ENCODE measurements around the gene AXIN2. TPM values are rescaled to one million over a fixed set of nuclear protein-coding genes. Genes with fewer than 3 reads are reported as not detected.

The AXIN2 gene
- polyA plus RNA-seq (ENCODE audit: insufficient read length in 4 of 4), result 10 to 100 TPM; 20.3 to 25.1 (median 21.2) TPM

DNA sequence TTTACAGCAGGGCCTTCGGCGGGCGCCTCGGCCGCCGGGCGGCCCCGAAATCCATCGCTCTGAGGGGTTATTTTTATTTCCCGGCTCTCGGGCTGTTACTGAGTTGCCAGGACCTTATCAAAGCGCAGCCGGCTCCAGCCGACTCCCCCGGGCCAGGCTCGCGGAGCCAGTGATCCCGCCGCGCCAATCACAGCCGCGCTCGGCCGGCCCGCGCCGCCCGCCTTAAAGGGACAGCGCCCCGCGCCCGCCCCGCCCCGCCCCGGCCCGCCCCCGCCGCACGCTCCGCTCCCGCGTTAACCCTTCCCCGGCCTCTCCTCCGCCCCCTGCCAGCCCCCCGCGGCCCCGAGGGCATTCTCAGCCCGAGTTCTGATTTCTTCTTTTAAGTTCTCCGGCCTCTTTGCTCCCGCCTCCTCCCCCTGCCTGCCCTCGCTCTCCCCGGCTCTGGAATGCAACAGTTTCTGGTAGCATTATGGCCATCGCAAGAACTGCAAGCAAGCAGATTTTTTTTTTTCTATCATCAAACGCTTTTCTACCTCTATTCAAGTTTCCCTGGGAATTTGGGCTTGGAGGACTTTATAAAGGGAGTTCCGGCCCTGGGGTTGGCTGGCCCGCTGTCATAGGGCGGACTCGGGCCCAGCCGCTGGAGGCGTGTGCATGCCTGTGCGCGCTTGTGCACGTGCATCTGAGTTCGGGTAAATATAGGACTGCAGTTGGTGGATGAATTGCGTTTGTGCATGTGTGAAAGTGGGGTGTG is at the start of gene AXIN2:
Gene AXIN2 (minus strand): TSS at position 197 of the 754 bp plus-strand sequence. CDS start 3,028 bp downstream, outside the sequence.
- peak; percentile 78 to 89 (median 84) for DNase-seq (ENCODE audit: low read depth in 4 of 4, low spot score in 3 of 4)

DNA sequence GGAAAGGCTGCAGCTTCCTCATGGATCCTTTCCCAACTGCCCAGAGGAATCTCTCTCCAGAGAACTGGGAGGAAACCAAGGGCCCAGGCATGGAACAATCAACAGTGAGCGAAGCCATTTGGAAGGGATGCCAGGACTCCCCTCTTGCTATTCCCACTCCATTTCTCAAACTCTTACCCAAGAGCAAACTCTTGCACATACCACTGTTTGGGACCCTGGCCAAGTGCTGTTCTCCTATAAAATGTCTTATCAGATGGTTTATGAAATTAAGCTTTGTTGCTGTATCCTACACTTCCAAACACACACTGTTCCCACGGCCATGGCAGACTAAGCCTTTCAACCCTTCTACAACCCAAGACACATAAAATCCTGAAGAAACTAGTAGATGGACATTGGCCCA is 48.3 kb upstream of the AXIN2 start:
- no peak for DNase-seq (ENCODE audit: low read depth in 4 of 4, low spot score in 3 of 4)

DNA sequence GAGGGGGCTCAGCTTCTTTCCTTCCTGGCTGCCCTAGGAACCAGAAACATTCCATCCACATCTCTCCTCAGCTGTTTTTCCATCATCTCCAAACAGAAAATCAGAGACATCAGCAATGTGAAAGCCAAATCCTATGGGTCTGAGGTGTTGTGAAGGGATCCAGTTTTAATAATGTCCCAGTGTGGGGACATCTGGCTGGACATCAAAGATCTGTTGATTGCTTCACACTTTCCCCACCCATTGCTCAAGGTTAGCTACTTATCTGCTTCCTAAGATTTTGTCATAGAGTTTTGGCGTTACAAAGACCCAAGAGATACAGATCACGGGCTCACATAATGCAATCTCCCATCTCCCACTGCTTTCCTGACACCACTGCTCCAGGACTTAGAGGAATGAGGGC is 47.8 kb upstream of the AXIN2 start:
- DNase-seq (ENCODE audit: low read depth in 4 of 4, low spot score in 3 of 4), result no peak

DNA sequence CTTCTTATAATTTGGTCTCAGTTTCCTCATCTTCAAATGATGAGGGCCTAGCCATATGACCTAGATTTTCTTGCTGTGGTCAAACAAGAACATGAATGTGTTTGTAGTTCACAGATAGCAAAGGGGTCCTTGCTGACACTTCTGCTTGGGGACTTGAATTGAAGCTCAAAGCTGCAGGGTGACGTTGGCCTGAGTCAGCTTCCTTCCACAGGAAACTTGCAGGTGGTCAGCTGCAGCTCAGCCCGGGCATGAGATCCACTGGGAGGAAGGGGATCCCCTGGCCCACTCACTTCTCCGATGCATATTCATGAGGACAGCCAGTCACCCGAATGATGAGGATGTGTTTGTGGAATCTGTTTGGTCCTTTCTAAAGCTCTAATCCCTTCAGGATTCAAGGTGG is 42.6 kb upstream of the AXIN2 start:
- no peak for DNase-seq (ENCODE audit: low read depth in 4 of 4, low spot score in 3 of 4)

GRCh38 chr17:65601881-65602280 is 40.4 kb upstream of the AXIN2 start:
- no peak for DNase-seq (ENCODE audit: low read depth in 4 of 4, low spot score in 3 of 4)

- DNase-seq (ENCODE audit: low read depth in 4 of 4, low spot score in 3 of 4), result no peak
These were observed 39.7 kb upstream of the AXIN2 start for GRCh38 chr17:65601145-65601544.

- no peak for DNase-seq (ENCODE audit: low read depth in 4 of 4, low spot score in 3 of 4)
These were observed 39.1 kb upstream of the AXIN2 start for GRCh38 chr17:65600518-65600917.

DNA sequence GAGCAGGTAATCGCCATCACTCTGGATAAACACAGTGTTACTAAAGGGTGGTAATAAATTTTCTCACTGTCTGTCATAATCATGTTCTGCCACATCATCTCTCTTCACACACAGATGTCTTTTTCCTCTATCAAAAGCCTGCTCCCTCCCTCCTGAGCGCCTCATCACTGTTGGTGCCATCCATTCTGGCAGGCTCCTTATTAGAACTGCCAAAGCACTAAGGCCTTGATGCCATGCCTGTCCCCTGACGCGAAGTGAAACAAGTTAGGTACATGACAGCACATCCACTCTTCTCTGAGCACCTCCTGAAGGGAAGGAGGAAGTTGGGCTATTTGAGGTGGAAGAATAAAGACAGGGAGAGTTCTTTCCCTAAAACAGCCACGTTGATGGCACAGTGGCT is 38.2 kb upstream of the AXIN2 start:
- DNase-seq (ENCODE audit: low read depth in 4 of 4, low spot score in 3 of 4), result no peak

DNA sequence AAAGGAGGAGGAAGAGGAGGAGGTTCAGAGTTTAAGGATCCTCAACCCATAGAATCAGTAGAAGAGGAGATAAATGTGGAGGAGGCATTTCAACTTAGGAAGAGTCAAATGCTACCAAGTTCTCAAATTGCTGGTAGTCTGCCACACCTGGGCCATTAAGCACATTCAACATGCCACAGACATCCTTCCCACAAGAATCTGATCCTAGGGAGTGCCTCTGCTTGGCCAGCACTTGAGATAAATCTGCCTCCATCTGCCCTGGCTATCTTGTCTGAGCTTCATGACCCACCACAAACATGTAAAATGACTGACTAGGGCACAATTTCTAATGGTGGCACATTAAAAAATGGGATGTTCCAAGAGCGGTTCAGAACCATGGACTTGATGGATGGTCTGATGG is 37.3 kb upstream of the AXIN2 start:
- peak in 1 of 4 donors; percentile 56 for DNase-seq (ENCODE audit: low read depth in 4 of 4, low spot score in 3 of 4)

- DNase-seq (ENCODE audit: low read depth in 4 of 4, low spot score in 3 of 4), result no peak
These were observed 33.7 kb upstream of the AXIN2 start for GRCh38 chr17:65595071-65595656.

DNA sequence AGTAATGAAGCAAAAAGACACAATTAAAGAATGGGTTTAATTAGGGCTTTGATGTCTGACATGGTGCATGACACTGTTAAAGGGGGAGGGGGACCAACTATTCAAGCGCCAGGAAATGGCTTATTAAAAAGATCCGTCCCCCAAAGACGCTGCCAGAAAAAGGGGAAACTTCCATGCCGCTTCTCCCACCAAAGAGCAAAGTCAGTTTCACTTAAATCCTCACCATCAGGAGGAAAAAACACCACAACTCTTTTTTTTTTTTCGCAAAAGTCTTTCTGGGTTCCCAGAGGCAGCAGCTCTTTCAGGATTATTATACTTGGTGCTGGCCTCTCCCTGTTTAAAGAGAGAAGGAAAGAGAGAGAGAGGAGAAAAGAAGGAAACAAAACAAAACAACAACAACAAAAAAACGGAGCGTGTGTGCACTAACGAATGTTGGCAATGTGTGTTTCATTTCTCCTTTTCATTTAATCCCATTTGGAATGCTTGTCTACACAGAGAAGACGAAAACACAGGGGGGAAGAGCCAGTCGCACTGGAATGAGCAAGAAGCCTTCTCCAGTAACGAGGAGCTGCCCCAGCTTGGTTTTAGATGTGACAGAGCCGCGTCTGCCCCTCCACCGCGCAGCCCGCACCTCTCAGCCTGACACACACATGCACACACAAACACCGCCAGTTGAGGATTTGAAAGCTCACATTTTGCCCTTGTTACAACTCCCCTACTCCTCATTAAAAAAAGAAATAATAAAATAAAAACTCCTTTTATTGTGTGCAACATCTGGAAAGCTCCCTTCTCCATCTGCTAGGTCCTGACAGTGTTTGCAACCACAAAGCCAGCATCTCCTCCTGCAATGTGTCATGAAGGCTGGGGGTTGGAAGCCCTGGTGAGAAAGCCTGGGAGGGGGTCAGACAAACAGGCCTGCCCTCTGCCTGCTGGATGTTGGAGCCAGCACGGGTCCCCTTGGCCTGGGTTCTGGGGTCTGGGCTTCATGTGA is 32.7 kb upstream of the AXIN2 start:
- DNase-seq (ENCODE audit: low read depth in 4 of 4, low spot score in 3 of 4), result peak in 1 of 4 donors; percentile 32

DNA sequence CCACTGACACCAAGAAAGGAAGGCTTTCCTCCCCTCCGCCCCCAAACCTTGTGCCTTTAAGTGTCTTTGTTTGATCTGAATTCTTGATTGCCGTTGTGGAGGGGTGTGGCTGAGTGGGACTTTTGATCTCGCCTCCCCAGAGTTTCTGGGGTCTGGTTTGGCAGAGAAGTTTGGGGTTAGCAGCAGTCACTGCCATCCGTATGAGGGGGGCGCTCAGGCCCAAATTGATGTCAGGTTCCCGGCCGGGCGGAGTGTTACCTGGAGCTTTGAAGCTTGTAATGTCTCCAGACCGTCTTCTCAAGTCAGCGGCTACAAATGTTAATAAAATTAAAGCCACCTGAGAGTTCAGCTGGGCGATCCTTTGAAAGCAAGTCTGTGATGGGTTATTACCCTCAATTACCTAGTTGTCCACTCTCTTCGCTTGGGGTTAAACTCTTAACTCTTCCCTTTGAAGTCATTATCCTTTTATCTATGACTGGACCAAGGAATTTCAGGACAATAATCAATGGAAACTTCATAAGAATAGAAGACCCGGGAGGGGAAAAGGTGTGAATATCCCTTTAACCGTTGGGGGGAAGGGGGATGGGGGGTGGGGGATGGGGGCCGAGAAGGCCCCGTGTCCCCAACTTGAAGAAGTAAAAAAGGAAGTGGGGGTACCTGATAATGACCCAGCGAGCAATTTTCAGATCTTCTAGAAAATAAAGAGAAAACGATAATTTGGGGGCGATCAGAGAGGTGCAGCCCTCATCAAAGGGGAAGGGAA is 31.8 kb upstream of the AXIN2 start:
- no peak for DNase-seq (ENCODE audit: low read depth in 4 of 4, low spot score in 3 of 4)

GRCh38 chr17:65592125-65592965 is 30.9 kb upstream of the AXIN2 start:
- no peak for DNase-seq (ENCODE audit: low read depth in 4 of 4, low spot score in 3 of 4)

- no peak for DNase-seq (ENCODE audit: low read depth in 4 of 4, low spot score in 3 of 4)
These were observed 27.9 kb upstream of the AXIN2 start for GRCh38 chr17:65589321-65589720.

DNA sequence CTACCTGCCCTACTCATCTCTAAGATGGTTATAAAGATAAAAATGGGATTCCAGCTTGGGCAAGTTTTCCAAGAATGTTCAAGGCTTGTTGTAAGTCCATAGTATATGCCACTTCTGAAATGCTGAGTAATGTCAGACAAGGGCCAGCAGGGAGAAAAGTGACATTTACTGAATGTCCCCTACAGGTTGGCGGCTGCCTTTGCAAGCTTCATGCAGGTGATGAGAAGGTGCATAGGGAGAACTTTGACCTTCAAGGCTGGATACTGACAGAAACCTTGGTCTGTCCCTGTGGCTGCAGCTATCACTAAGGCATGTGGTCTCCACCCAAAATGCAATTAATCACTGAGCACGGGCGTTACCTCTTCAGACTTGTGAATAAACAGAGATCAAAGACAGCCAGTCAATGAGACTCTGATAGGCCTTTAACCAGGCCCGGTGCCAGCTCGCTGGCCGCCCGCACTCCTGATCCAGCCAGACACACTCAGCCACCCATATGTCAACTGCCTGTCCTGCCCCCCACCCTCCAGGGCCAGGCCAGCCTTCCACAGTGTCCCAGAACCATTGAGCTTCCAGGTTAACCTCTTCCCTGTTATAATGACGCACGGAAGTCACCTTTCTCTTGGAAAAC is 26.8 kb upstream of the AXIN2 start:
- DNase-seq (ENCODE audit: low read depth in 4 of 4, low spot score in 3 of 4), result no peak

DNA sequence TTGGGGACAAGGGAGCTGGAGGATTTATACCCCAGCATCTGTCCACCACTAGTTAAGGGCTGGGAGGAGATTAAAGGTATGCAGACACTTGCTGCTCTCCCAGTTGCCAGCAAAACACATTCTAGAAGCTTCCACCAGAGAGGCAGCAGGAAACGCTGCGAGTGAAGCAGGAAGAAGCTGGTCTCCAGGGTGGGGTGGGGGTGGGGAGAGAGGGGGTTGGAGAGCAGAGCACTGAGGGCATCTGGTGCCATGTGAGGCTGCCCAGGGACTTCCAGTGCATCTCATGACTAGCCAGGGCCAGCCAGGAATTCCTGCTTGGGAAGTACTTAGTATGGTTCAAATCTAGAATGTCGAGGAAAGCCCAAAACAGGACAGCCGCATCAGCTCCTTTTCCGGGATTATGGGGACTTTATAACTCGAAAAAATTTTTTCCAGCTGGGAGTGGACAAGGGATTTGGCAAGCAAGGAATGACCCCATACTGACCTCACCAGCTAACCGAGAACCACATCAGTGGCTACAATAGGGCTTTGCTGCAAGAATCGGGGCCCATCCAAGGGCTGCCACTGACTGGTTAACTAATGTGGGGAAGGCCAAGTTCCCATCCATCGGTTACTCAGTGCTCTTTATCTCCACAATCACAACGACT is 26.2 kb upstream of the AXIN2 start:
- no peak for DNase-seq (ENCODE audit: low read depth in 4 of 4, low spot score in 3 of 4)

DNA sequence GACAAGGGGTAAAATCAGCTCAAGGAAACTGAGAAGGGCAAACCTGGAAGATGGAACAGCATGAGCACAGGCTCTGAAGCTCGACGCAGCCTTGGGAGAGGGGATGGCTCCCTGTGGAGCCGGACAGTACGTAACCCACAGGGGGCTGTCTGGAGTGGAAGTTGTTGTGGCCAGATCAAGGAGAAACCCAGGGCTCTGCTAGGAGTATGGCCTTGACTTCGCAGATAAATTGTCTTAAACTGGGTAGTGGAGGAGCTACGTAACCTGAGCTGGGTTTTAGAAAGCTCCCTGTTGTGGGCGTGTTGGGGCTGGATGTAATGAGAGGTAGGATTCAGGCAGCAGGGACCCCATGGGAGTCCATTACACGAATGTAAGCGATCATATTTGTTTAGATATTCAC is 25.5 kb upstream of the AXIN2 start:
- no peak for DNase-seq (ENCODE audit: low read depth in 4 of 4, low spot score in 3 of 4)
